Right lung (tissue), 5 donors: ENCODE measurements around the gene RXFP1. TPM values are rescaled to one million over a fixed set of nuclear protein-coding genes. Genes with fewer than 3 reads are reported as not detected.
A peak's percentile ranks its signal among the peaks of the same experiment; 100 is the strongest.

Experiments used
- DNase-seq, 2 donors: peaks; one replicate each; pipeline ENCODE4 v3.0.0-alpha.2; 2013
- polyA plus RNA-seq, 5 donors: library from polyadenylated mRNA; unstranded; fragments of 120-200 nt; gene quantifications; one replicate each; pipeline versions ENCODE4 v1.2.1 to v1.2.3, GENCODE V29; 2013; ENCODE audit warnings: inconsistent platforms in 1 of 5, low replicate concordance in 1 of 5; ENCODE audit not compliant: insufficient read length in 5 of 5, insufficient read depth in 1 of 5

Gene RXFP1
- polyA plus RNA-seq, 5 donors: 5.8 to 9.8 (median 8.0) TPM

DNA sequence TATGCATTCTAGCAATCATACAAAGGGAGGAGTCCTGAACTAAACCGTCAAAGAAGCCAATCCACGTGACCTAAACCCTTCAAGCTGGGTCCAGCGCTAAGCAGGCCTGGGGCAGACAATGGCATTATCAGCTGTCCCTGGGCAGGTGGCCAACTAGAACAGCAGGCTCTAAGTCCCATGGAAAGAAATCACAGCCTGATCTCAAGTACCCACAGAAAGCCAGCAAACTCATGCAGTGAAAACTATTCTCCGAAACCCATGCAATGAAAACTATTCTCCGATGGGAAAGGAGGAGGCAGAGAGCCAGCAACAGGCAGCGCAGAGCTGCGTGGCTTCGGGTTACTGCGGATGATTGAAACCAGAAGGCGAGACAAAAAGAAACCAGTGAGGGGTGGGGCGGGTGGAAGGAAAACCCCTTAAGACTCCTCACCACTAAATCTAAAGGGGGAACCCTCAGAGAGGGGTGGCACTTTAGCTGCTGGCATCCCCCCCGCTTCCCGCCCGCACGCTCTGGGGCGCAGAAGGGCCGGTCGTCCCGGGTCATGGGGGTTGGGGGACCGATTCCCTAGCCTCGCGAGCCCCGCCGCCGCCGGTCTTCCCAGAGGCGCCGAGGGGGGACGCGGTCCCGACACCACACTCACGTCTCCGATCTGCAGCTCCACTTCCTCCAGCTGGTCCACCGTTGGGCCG, 149.4 kb downstream of the RXFP1 start:
- DNase-seq: peak; percentile 84 to 87

GRCh38 chr4:158671665-158671914, 149.9 kb downstream of the RXFP1 start, which contains the start of gene C4orf46:
C4orf46 (minus strand) TSS chr4:158671887; CDS start chr4:158671801, 86 bp downstream.
- no peak for DNase-seq

DNA sequence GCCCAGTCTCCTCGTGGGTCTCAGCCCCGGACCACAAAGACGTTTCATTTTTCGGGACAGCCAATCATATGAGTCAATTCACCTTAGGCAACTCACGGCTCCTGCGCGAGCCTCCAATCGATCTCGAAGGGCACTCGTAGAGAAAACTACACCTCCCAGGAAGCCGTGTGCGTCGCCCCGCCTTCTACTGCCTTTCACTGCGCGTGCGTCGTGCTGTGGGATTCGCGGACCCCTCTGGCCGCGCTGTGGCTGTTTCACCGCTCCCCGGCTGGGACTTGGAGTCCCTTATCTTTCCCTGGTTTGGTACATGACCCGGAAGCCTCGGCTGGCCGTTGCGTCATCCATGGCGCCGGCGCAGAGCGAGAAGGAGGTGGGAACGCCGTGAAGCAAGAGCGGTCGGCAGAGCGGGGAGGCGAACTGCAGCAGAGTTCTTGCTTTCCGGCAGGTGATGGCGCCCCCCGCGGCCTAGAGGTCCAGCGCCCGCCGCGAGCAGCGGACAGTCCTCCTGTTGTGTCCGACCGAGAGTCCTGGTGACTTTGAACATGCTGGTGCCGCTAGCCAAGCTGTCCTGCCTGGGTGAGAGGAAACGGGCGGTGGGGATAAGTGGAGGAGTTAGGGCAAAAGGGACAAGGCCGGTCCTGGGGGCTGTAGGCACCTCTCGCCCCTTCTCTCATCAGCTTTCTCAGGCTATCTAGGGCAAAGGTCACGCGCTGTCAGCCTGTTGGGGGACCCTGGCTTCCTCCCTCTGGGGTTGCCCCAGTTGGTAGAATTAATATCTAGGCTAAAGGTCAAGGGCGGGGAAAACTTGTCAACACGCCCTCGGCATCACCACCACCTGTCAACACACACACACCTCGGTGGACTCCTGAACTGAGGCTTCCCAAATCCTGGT, 150.5 kb downstream of the RXFP1 start, which contains the start of gene ETFDH:
TSS of gene ETFDH (plus strand) at position 382 of the 892 bp plus-strand sequence. CDS start at position 543, 161 bp downstream.
- DNase-seq: peak; percentile 100

DNA sequence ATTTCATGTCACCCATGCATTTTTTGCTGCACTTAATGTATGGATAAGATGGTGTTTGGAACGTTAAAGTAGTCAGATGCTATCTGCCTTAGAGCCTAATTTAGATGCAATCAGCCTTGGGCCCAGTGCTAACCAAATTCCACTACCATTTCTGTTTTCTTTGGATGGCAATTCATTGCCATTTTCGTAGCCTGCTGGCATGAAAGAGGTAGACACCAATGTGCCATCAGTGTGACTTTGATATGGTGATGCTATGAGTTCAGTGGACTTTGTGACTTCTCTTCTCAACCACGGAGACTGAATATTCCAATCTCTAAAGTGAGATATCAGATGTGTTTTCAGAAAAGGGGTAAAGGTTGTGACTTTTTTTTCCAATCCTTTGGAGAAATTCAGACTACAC, 152.0 kb downstream of the RXFP1 start:
- no peak for DNase-seq

DNA sequence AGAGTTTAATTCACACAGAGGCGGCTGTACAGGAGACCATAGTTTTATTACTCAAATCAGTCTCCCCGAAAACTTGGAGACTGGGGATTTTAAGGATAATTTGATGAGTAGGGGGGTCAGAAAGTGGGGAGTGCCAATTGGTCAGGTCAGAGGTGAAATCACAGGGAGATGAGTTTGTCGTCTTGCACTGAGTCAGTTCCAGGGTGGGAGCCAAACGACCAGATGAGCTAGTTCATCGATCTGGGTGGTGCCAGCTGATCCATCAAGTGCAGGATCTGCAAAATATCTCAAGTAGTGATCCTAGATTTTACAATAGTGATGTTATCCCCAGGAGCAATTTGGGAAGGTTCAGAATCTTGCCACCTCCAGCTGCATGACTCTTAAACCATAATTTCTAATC, 154.4 kb downstream of the RXFP1 start:
- DNase-seq: no peak

DNA sequence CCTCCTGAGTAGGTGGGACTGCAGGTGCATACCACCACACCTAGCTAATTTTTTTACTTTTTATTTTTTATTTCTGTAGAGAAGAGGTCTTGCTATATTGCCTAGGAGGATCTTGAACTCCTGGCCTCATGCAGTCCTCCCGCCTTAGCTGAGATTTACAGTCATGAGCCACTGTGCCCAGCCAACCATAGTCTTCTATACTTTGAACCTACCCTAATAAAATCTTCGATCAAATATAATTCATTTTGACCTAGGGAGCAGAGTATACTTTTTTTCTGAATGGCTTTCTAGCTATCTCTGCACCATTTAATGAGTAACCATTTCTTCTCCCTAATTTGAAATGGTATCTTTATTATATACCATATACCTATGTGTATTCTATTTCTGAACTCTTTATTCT, 157.1 kb downstream of the RXFP1 start:
- DNase-seq: no peak

GRCh38 chr4:158681629-158682028, 159.9 kb downstream of the RXFP1 start:
- DNase-seq: no peak

DNA sequence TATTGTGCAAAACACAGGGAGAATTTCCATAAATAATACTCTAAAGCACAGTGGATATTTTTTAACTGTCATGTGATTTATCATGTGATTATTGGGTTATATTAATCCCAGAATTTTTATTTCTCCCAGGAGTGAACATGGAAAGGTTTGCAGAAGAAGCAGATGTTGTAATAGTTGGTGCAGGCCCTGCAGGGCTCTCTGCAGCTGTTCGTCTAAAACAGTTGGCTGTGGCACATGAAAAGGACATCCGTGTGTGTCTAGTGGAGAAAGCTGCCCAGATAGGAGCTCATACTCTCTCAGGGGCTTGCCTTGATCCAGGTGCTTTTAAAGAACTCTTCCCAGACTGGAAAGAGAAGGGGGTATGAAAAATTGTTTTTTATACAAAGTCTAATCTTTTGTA, 160.4 kb downstream of the RXFP1 start:
- no peak for DNase-seq

DNA sequence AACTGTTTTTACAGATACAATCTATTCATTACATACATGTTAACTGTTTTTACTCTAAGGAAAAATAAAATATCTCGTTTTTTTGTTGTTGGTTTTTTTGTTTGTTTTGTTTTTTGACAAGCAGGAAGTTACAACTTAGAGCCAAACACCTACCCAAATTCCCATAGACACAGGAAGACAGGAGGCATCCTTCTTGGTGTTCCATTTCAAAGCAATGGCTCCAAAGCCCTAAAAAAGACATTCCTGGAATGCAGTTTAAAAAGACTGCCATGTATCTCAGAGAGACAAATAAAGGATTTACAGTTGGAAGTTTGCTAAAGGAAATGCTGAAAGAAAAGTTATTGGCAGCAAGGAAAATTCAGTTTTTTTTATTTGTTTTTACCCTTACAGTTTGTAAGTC, 167.1 kb downstream of the RXFP1 start:
- DNase-seq: no peak

Other genes with a start within 250 kb of the RXFP1 start
- 10 to 100 TPM; 16.6 to 34.5 (median 22.6) TPM for gene C4orf46, start 150.0 kb downstream of the RXFP1 start, polyA plus RNA-seq
- 10 to 100 TPM; 17.8 to 35.1 (median 26.9) TPM for gene ETFDH, start 150.4 kb downstream of the RXFP1 start, polyA plus RNA-seq
- gene PPID, start 201.5 kb downstream of the RXFP1 start, polyA plus RNA-seq: 10 to 100 TPM; 52.8 to 65.0 (median 57.6) TPM
- 10 to 100 TPM; 19.5 to 34.6 (median 29.0) TPM for gene FNIP2, start 247.1 kb downstream of the RXFP1 start, polyA plus RNA-seq